ENCODE results near the gene MED12. TPM values are rescaled to one million over a fixed set of nuclear protein-coding genes. Genes with fewer than 3 reads are reported as not detected.

The MED12 gene
- total RNA-seq, 1 donor from 2014 or later, result 102 TPM

DNA sequence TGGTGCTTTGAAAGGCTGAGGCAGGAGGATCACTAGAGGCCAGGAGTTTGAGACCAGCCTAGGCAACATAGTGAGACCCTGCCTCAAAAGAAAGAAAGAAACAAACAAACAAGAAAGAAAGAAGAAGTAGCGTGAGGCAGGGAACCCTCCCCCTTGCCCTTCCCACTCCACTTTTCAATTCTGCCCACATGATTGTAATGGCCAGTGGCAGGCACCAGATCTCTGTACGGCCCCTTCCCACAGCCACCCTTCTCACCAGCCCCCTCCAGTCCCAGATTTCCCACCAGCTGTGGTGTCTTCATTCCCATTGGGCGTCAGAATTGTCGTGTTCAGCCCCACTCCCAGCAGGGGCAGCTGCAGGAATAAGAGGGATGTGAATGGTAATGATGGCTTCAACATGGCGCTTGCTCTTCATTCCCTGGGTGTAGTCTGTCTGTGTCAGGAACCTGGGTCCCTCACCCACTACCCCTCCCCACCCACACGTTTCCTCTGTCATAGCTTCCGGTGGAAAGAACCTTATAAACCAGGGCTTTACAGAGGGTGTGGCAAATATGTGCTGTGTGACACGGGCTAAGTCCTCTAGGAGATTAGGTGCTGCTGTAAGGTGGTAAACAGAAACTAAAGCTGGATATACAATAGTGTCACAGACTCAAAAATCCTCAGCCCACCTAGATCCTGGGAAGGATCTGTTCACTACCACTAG is 7.1 kb upstream of the MED12 start, which contains the start of gene IL2RG:
Gene IL2RG, minus strand, starts transcription at position 437 of the 703 bp plus-strand sequence. Its CDS starts 38 bp downstream, at position 399.
- CTCF ChIA-PET, result interaction anchor here (1.8 to 2.8 kb wide), 2 partner anchors 11 to 19 kb away, joined by 6 to 17 read pairs; no protein-coding TSS in a partner anchor
- POLR2A ChIA-PET, result interaction anchor here (0.8 to 3.9 kb wide), 12 partner anchors 10 to 255 kb away, joined by 3 to 76 read pairs (median 12); partner anchors contain the start of genes FOXO4, NONO, SNX12 and TAF1

DNA sequence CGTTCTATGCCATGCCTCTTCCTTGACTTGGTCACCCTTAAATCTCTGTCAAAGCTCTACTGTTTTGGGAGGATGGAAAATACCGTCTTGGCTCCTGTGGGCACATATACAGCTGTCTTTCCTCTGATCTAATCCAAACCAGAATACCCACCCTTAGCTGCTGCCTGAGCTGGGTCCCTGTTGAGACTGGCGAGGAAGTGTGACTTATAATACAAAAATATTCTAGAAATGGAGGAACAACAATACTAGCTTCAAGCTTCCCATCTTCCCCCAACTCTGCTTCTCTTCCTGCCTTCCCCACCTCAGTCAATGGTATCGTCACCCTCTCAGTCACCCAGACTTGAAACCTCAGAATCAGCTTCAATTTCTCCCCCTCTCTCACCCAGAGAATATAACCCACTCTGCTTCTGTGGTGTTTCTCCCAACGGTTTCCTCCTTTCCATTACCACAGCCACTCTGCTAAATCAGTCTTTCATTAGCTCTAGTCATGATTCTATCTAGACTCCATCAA is 6.4 kb upstream of the MED12 start:
- Mint-ChIP-seq H3K4me1 (peaks cover 62% of the 10 kb centered on the region), H3K36me3 (ENCODE audit: low read depth) (peaks cover 43% of the 10 kb centered on the region), H3K9me3 (no peaks in the 10 kb centered on the region), H3K27me3 (no peaks in the 10 kb centered on the region), H3K4me3 (peak overlapping the region; percentile 95), H3K27ac (peak overlapping the region; percentile 99)
- intact Hi-C loops (cut with micrococcal nuclease), result loop anchor here (1.0 to 5.0 kb wide), 7 partner anchors 9 to 420 kb away; partner anchors contain the start of genes NONO, OGT and SNX12
- ATAC-seq (ENCODE audit: low read depth) (peak; percentile 33), DNase-seq (no peak)
- ChIA-PET POLR2A (interaction anchor here (0.8 to 3.9 kb wide), 12 partner anchors 11 to 254 kb away, joined by 3 to 76 read pairs (median 12); partner anchors contain the start of genes FOXO4, NONO, SNX12 and TAF1), CTCF (interaction anchor here (1.8 to 2.8 kb wide), 2 partner anchors 11 to 18 kb away, joined by 6 to 17 read pairs; no protein-coding TSS in a partner anchor)
- TF ChIP-seq, protein P1, sequence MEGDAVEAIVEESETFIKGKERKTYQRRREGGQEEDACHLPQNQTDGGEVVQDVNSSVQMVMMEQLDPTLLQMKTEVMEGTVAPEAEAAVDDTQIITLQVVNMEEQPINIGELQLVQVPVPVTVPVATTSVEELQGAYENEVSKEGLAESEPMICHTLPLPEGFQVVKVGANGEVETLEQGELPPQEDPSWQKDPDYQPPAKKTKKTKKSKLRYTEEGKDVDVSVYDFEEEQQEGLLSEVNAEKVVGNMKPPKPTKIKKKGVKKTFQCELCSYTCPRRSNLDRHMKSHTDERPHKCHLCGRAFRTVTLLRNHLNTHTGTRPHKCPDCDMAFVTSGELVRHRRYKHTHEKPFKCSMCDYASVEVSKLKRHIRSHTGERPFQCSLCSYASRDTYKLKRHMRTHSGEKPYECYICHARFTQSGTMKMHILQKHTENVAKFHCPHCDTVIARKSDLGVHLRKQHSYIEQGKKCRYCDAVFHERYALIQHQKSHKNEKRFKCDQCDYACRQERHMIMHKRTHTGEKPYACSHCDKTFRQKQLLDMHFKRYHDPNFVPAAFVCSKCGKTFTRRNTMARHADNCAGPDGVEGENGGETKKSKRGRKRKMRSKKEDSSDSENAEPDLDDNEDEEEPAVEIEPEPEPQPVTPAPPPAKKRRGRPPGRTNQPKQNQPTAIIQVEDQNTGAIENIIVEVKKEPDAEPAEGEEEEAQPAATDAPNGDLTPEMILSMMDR (IDR thresholded peaks at IDR 0.05), result no peak

More for the DNA sequence above, 7.1 kb upstream of the MED12 start, which contains the start of gene IL2RG:
- H3K4me3 Mint-ChIP-seq, result peak within 1 kb of the TSS; percentile 95
- H3K9me3 Mint-ChIP-seq, result no peaks in the 10 kb centered on the region
- H3K4me1 Mint-ChIP-seq, result peaks cover 67% of the 10 kb centered on the region
- intact Hi-C loops (cut with micrococcal nuclease), result loop anchor here (1.0 to 5.0 kb wide), 7 partner anchors 8 to 421 kb away; partner anchors contain the start of genes NONO, OGT and SNX12
- no peaks in the 10 kb centered on the region for H3K27me3 Mint-ChIP-seq
- H3K36me3 Mint-ChIP-seq (ENCODE audit: low read depth), result peaks cover 48% of the 10 kb centered on the region
- DNase-seq, result peak; percentile 37
- peak within 1 kb of the TSS; percentile 99 for H3K27ac Mint-ChIP-seq
- TF ChIP-seq, protein P1 (IDR thresholded peaks at IDR 0.05), result no peak
- peak; percentile 90 for ATAC-seq (ENCODE audit: low read depth)

DNA sequence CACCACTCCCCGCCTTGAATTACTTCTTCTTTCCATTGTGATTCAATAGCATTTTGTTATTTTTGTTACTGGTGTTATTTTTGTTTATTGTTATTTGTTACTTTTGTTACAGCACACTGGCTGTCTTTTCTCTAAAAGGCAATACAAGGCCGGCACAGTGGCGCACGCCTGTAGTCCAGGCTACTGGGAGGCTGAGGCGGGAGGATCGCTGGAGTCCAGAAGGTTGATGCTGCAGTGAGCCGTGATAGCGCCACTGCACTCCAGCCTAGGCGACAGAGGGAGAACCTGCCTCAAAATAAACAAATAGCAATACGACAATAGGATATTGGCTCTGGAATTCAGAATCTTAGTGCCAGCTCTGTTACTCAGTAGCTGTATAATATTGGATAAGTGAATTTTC is 1.0 kb upstream of the MED12 start:
- POLR2A ChIA-PET, result interaction anchor here (0.7 to 5.0 kb wide), 9 partner anchors 8 to 415 kb away, joined by 3 to 89 read pairs (median 13); partner anchors contain the start of genes CXorf65, FOXO4, OGT and SNX12
- ATAC-seq (ENCODE audit: low read depth), result no peak
- Mint-ChIP-seq H3K4me1 (peaks cover 23% of the 10 kb centered on the region), H3K36me3 (ENCODE audit: low read depth) (peaks cover 20% of the 10 kb centered on the region), H3K9me3 (no peaks in the 10 kb centered on the region), H3K27ac (no peak overlapping the region), H3K27me3 (no peaks in the 10 kb centered on the region), H3K4me3 (no peak overlapping the region)
- CTCF ChIA-PET, result interaction anchor here (1.3 to 2.1 kb wide), 3 partner anchors 12 to 18 kb away, joined by 3 to 10 read pairs (median 7); no protein-coding TSS in a partner anchor
- intact Hi-C loops (cut with micrococcal nuclease), result no loop called here
- TF ChIP-seq, protein P1 (IDR thresholded peaks at IDR 0.05), result no peak
- no peak for DNase-seq

DNA sequence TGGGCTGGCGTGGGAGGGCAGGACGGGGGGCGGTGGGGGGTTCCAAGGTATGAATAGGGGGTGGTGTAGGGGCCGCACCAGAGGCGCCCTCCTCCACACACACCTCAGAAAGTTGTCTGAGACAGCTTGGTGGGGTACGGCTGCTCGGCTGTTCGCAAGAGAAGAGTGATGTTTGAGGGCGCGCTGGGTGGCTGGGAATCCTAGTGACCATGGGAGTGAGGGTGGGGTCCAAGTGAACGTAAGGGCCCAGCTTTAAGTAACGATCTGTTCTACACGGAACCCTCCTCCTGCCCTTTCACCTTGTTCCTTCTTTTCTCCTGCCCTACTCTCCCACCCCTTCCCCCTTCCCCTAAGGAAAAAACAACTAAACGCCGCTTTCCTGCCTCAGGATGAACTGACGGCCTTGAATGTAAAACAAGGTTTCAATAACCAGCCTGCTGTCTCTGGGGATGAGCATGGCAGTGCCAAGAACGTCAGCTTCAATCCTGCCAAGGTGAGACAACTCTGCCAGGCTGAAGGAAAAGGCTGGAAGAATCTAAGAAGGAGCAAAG is 664 bp downstream of the MED12 start:
- Mint-ChIP-seq H3K4me1 (peaks cover 13% of the 10 kb centered on the region), H3K4me3 (peak overlapping the region; percentile 85), H3K27ac (peak overlapping the region; percentile 89), H3K36me3 (ENCODE audit: low read depth) (peaks cover 35% of the 10 kb centered on the region), H3K9me3 (no peaks in the 10 kb centered on the region), H3K27me3 (no peaks in the 10 kb centered on the region)
- intact Hi-C loops (cut with micrococcal nuclease), result loop anchor here (1.0 to 2.0 kb wide), 5 partner anchors 10 to 164 kb away; partner anchors contain the start of genes FOXO4, NONO and SNX12
- ChIA-PET CTCF (interaction anchor here (1.0 to 2.1 kb wide), 3 partner anchors 10 to 20 kb away, joined by 3 to 10 read pairs (median 7); no protein-coding TSS in a partner anchor), POLR2A (interaction anchor here (0.6 to 5.0 kb wide), 14 partner anchors 9 to 413 kb away, joined by 3 to 89 read pairs (median 6); partner anchors contain the start of genes CXorf65, FOXO4, NONO and OGT)
- TF ChIP-seq, protein P1 (IDR thresholded peaks at IDR 0.05), result no peak
- DNase-seq (no peak), ATAC-seq (ENCODE audit: low read depth) (no peak)
